NOMO-1 treated with dmso at 0.1 percent for 144 hours (cell line): ENCODE measurements around the gene STK4.

Source experiments
- DNase-seq: peaks from one replicate; lab custom pipeline; 2025; ENCODE audit not compliant: unreplicated experiment; lab: John Stamatoyannopoulos, UW

STK4 gene

GRCh38 chr20:45104786-45105185, 138.5 kb downstream of the STK4 start:
- no peak for DNase-seq

- no peak for DNase-seq
Measured at GRCh38 chr20:45105317-45105716, 139.0 kb downstream of the STK4 start.

- DNase-seq, result no peak
Measured at GRCh38 chr20:45109634-45110033, 143.3 kb downstream of the STK4 start.

- DNase-seq, result no peak
Measured at GRCh38 chr20:45110301-45110700, 144.0 kb downstream of the STK4 start.

- DNase-seq, result no peak
Measured at GRCh38 chr20:45111285-45111684, 145.0 kb downstream of the STK4 start.

DNA sequence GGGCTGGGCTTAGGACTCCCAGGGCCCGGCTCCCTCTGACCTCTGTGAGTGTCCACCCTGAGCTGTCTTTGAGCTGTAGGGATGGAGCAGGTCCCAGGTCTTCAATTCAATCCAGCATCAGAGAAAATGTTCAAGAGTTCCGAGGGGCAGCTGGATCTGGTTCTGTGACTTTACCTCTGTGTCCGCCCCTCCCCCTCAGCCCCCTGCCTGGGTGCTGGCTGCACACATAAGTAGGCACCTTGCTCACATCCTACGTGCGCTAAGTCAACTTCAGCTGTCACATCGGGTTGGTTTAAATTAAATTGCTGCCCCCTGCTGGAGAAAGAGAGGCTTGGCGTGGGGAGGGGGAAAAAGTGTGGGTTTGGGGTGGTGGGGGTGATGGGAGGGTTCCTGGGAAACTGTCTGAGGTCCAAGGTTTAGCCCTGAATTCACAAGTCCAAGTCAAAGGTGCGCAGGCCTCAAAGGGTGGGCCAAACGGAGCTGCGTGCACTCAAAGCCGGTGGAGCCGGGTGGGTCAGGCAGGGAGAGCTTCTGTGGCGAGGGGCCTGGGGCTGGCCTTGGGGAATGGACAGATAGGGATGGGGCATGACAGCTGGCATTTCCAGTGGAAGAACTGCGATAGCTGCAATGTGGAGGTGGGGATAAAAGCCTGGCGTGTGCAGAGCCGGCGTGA, 145.6 kb downstream of the STK4 start:
- no peak for DNase-seq

- no peak for DNase-seq
Measured at GRCh38 chr20:45112754-45113153, 146.4 kb downstream of the STK4 start.

- DNase-seq, result no peak
Measured at GRCh38 chr20:45113865-45114264, 147.6 kb downstream of the STK4 start.

- no peak for DNase-seq
Measured at GRCh38 chr20:45114465-45115385, 148.4 kb downstream of the STK4 start, which contains the start of gene WFDC5. Gene WFDC5 (minus strand): TSS chr20:45115174. CDS start chr20:45115083, 91 bp downstream.

GRCh38 chr20:45115386-45115774, 149.1 kb downstream of the STK4 start:
- no peak for DNase-seq

DNA sequence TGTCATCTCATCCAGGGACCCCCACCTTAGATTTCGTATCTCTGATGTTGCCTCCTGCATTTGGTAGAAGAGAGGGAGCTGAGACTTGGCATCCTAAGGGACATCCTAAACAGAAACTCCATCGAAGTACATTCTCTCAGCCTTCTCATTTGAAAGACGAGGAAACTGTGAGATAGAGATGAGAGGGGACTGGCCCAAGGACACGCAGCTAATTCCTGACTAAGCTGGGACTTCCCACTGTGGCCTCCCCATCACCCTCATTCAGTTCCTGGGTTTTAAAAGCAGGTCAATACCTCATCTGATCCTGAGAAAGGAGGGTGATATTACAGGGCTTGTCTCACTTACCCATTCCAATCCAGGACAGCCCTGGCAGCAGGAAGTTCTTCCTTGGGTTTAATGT, 149.5 kb downstream of the STK4 start:
- DNase-seq, result no peak

DNA sequence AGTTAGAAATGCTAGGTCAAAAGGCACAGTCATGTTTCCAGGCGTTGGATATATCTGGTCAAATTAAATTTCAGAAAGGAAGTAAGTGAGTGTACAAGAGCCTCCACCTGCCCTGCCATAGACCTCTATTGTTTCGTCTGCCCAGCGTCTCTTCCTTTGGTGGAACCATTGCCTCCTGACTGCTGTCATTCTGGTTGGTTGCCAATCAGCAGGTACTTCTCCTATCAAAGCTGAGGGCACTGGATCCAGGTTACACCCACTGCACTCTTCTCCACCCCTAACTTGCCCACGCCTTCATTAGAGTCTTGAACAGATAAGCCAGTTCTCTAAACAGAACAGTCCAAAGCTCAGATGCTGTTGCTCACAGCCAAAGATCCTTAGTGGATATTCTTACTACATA, 151.3 kb downstream of the STK4 start:
- DNase-seq, result no peak

DNA sequence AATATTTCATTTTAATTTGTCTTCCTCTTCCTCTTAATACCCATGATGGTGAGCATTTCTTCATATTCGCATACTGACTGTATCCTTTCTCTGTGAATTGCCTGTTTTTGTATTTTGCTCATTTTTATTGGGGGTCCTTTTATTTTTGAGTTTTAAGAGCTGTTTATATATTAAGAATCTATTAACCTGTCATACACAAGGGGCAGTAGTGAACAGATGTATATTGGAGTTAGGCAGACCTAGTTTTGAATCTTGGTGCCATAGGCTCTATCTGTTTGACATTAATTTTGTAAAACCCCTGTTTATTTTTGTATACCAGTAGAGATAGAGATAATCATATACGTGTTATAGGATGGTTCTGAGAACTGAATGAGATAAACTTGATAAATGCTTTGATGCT, 151.7 kb downstream of the STK4 start:
- no peak for DNase-seq

DNA sequence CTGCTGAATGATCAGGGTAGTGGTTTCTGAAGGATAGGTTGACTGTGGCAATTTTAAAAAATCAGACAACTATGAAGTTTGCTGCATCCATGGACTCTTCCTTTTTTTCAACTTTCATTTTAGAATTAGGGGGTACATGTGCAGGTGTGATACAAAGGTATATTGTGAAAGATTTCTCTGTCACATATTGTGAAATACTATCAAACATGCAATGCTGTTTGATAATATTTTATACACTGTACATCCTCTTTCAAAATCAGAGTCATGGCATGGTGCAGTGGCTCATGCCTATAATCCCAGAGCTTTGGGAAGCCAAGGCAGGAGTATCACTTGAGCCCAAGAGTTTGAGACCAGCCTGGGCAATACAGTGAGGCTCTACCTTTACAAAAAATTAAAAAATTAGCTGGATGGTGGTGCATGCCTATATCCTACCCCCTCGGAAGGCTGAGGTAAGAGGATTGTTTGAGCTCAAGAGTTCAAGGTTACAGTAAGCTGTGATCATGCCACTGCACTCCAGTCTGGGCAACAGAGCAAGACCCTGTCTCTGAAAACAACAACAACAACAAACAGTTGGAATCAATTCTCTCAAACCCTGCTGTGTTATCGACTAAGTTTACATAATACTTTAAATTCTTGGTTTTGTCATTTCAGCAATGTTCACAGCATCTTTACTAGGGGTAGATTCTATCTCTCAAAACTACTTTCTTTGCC, 153.4 kb downstream of the STK4 start:
- DNase-seq, result no peak

- DNase-seq, result no peak
Measured at GRCh38 chr20:45121388-45121787, 155.1 kb downstream of the STK4 start.

GRCh38 chr20:45124365-45124764, 158.1 kb downstream of the STK4 start, which contains the start of gene WFDC12:
Gene WFDC12 (minus strand): TSS chr20:45124465. CDS start chr20:45124447, 18 bp downstream.
- DNase-seq, result no peak

DNA sequence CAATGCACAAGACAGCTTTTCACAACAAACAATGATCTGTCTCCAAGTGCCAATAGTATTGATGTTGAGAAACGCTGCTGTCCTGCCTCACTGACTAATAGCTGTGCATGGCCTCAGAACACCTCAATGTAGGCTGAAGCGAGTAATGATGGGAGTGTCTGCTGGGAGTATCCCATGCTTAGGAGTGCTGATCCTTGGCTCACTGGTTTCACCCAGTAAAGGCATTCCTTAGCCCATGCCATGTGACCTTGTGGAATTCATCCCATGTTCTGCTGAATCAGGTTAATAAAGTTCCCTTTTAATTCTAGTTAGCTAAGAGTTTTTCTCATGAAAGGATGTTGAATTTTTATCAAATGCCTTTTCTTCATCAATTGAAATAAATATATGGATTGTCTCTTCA, 161.8 kb downstream of the STK4 start:
- no peak for DNase-seq
